ENCODE data around the gene STAC2.
A peak's percentile ranks its signal among the peaks of the same experiment; 100 is the strongest.

Gene STAC2

GRCh38 chr17:39209317-39210092 lies 16.2 kb downstream of the STAC2 start:
- DNase-seq (ENCODE audit: low read depth in 2 of 2): peak; percentile 72 to 90

GRCh38 chr17:39208893-39209292 lies 16.9 kb downstream of the STAC2 start:
- DNase-seq (ENCODE audit: low read depth in 2 of 2): no peak

DNA sequence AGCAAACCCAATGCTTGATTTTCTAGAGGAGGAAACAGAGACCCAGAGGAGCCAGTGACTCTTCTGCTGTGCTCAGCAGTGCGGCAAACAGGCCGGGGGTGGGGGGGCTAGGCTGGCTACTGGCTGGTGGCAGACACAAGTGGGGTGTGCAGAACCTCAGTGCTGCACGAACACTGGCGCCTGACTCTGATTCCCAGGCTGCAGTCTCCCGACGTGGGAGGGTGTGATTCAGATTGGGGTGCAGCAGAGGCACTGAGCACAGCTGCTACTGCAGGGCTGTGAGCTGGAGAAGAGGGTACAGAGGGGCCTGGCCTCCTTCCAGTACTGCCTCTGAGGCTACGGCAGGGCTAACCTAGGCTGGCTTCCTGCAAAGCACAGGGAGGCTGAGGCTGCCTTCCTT lies 17.6 kb downstream of the STAC2 start:
- DNase-seq (ENCODE audit: low read depth in 2 of 2): no peak

DNA sequence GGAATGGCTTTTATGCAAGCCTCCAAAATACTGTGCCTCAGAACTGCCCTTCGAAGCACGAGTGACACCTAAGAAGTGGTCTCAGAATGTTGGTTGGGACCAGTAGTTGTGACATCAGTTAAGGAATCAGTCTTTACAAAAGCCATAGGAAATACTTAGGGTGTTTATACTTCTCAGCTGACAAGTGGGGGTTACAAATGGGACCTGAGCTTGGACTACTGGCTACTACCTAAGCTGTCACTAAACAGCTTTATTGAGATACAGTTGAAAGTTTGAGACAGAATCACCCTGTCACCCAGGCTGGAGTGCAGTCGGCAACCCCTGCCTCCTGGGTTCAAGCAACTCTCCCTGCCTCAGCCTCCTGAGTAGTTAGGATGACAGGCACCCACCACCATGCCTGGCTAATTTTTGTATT lies 20.6 kb downstream of the STAC2 start:
- no peak for DNase-seq (ENCODE audit: low read depth in 2 of 2)

GRCh38 chr17:39204245-39204644 lies 21.5 kb downstream of the STAC2 start:
- DNase-seq (ENCODE audit: low read depth in 2 of 2): no peak

- DNase-seq (ENCODE audit: low read depth in 2 of 2): no peak
Observed at GRCh38 chr17:39200957-39201510, 24.7 kb downstream of the STAC2 start.

GRCh38 chr17:39200070-39200879 lies 25.5 kb downstream of the STAC2 start, which contains the start of gene RPL19:
Gene RPL19, plus strand, starts transcription at chr17:39200283. Its CDS starts 62 bp downstream, at chr17:39200345.
- DNase-seq (ENCODE audit: low read depth in 2 of 2): peak; percentile 70 to 74

DNA sequence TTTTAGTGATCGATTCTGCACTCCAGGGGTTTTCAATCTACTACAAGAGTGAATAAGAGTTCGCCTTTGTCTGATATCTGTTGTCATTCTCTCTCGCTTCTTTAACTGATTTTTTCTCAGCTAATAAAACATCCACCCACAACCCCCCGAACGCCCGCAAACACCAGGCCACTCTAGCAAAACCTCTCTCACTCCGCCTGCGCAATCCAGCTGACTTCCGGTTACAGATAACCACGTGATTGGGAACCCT lies 26.0 kb downstream of the STAC2 start:
- peak; percentile 84 to 92 for DNase-seq (ENCODE audit: low read depth in 2 of 2)

GRCh38 chr17:39198186-39198566 lies 27.6 kb downstream of the STAC2 start:
- DNase-seq (ENCODE audit: low read depth in 2 of 2): no peak

GRCh38 chr17:39197380-39198185 lies 28.2 kb downstream of the STAC2 start, which contains the start of gene CACNB1:
Gene CACNB1, minus strand, starts transcription at chr17:39197669. Its CDS starts 174 bp downstream, at chr17:39197495.
- peak; percentile 31 to 62 for DNase-seq (ENCODE audit: low read depth in 2 of 2)

GRCh38 chr17:39196808-39197291 lies 28.9 kb downstream of the STAC2 start:
- peak in 1 of 2 donors; percentile 32 for DNase-seq (ENCODE audit: low read depth in 2 of 2)

DNA sequence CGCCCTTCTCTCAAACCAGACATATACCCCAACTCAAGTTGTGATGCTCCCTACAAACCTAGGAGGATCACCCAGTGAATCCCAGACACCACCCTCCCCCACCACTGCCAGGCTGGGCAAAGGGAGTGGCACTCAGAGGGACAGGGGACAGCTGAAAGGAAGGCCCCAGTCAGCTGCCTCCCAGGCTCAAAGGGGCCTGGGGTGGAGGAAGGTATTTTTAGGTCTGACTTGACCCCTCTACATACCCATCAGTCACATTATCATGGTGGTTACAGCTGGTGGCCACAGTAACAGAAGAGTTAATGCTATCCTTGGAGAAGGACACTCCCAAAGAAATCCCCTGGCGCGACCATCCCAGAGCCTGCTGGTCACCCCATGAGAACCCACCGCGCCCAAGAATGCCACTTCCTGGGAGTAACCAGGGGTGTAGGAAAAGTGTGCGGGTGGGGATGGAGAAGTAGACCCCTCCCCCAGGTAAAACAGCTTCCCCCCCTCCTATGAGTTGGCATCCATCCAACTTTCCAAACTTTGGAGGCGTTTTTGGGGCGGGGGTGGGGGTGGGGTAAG lies 29.4 kb downstream of the STAC2 start:
- no peak for DNase-seq (ENCODE audit: low read depth in 2 of 2)

DNA sequence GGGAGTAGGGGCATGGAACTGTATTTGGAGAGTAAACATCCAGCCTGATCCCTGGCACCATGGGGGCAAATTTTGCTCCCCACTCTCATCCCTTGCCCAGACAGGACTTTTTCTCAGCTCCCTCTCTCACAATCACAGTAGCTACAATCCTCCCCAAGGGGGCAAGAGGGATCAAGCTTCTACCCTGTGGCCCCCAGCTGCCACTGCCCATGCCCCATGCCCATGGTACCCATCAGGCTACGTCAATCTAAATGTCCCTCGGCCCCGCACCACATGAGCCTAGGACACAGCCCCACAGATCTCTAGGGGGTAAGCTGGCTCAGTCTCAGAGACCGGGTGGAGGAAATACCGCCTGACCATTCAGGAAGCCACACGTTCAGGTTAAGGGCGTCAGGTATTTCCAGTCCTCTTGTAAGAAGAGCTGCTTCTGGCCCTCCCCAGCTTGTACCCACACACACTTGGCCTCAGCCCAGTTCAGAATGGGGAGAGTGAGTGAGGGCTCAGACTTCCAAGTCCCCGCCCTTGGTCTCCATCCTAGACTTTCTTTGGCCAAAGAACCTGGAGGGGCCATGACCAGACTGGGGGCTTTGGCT lies 30.1 kb downstream of the STAC2 start:
- no peak for DNase-seq (ENCODE audit: low read depth in 2 of 2)

- no peak for DNase-seq (ENCODE audit: low read depth in 2 of 2)
Observed at GRCh38 chr17:39194985-39195524, 30.7 kb downstream of the STAC2 start.

DNA sequence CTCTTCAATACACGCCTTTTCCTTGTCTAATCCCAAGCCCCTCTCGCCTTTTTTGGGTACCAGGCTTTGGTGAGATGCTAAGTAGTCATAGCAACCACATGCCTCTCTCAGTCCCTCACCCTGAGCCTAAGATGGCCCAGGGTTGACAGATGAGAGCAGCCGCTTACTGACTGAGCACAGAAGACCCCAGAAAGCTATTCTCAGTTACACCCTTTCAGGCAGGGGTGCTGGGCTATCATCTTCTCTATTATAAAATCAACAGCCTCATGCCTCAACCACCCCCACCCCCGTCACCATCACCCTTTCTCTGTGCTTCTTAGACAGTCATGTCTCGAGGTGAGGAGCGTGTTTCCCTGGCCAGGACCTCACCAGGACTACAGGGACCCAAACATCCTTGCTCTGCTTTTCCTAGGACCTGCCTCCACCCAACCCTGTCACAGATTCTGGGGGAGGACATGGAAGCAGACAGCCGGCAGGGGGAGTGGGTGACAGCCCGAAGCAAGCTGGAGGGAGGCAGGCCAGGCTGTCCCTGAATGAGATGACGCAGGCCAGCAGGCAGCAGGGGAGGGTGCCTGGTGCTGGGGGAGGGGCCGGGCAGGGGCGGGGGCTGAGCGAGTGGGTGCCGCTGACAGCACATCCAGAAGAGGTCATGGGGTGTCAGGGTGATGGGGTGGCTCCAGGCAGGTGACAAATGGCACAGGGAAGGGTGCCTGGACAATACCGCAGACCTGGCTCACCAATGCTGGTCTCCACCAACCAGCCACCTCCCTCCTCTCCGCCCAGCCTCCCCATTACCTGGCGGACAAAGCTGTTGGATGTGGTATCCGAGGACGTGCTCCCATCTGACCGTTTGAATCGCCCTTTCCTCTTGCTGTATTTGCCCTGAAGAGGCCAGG lies 31.4 kb downstream of the STAC2 start:
- no peak for DNase-seq (ENCODE audit: low read depth in 2 of 2)

GRCh38 chr17:39193346-39193745 lies 32.4 kb downstream of the STAC2 start:
- DNase-seq (ENCODE audit: low read depth in 2 of 2): no peak

GRCh38 chr17:39192901-39193300 lies 32.8 kb downstream of the STAC2 start:
- DNase-seq (ENCODE audit: low read depth in 2 of 2): no peak

GRCh38 chr17:39191750-39192510 lies 33.8 kb downstream of the STAC2 start:
- no peak for DNase-seq (ENCODE audit: low read depth in 2 of 2)
